WERI-Rb-1 (cell line): ENCODE results near the gene SCO1.

Experiments used
- DNase-seq: peaks from one replicate; pipeline ENCODE4 v3.0.0-alpha.2; 2020
- H3K27ac ChIP-seq: fragments of 250-450 bp; sonication (Bioruptor Pico); 2 replicates; pipeline ENCODE4 v1.5.1; 2020; ENCODE audit warnings: mild to moderate bottlenecking, moderate library complexity
- H3K27me3 ChIP-seq: fragments of 250-450 bp; sonication (Bioruptor Pico); 2 replicates; pipeline ENCODE4 v1.5.1; 2021; ENCODE audit warnings: mild to moderate bottlenecking, low read depth, moderate library complexity; ENCODE audit not compliant: insufficient read depth, severe bottlenecking
- H3K36me3 ChIP-seq: fragments of 250-450 bp; sonication (Bioruptor Pico); 2 replicates; pipeline ENCODE4 v1.5.1; 2020; ENCODE audit warnings: mild to moderate bottlenecking, moderate library complexity
- H3K4me3 ChIP-seq: 2 replicates; pipeline ENCODE4 v1.5.1; 2011; ENCODE audit warnings: low read depth, mild to moderate bottlenecking, control low read depth, low read length
- H3K9me3 ChIP-seq: fragments of 250-450 bp; sonication (Bioruptor Pico); 2 replicates; pipeline ENCODE4 v1.5.1; 2021; ENCODE audit warnings: mild to moderate bottlenecking, moderate library complexity; ENCODE audit not compliant: severe bottlenecking
- TF ChIP-seq, protein P1 (sequence below): IDR thresholded peaks from 2 replicates; pipeline ENCODE4 v1.5.1; 2011; ENCODE audit warnings: low read depth, mild to moderate bottlenecking, control low read depth, inconsistent platforms, low read length

The SCO1 gene

DNA sequence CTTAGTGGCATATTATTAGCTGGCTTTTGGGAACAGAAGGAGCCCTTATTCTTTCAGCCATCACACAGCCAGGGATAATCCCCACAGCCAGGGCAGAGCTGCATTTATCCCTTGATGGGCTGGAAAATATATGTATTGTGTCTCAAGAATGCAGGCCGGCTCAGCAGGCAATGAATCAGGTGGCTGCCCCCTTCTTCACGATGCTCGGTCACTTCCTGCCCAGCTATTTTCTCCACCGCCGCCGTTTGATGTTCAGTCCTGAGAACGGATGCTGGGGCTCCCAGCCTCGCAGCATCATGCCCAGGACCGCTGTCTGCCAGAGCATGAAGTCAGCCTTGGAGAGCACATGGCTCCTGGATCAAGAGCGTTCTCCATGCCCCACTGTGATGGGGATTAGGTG is 35.9 kb downstream of the SCO1 start:
- Histone ChIP-seq H3K27me3 (no peaks in the 10 kb centered on the region), H3K9me3 (no peaks in the 10 kb centered on the region), H3K27ac (no peak overlapping the region; the same call in 1 of the 2 replicates), H3K4me3 (no peak overlapping the region), H3K36me3 (no peaks in the 10 kb centered on the region)
- TF ChIP-seq, protein P1, sequence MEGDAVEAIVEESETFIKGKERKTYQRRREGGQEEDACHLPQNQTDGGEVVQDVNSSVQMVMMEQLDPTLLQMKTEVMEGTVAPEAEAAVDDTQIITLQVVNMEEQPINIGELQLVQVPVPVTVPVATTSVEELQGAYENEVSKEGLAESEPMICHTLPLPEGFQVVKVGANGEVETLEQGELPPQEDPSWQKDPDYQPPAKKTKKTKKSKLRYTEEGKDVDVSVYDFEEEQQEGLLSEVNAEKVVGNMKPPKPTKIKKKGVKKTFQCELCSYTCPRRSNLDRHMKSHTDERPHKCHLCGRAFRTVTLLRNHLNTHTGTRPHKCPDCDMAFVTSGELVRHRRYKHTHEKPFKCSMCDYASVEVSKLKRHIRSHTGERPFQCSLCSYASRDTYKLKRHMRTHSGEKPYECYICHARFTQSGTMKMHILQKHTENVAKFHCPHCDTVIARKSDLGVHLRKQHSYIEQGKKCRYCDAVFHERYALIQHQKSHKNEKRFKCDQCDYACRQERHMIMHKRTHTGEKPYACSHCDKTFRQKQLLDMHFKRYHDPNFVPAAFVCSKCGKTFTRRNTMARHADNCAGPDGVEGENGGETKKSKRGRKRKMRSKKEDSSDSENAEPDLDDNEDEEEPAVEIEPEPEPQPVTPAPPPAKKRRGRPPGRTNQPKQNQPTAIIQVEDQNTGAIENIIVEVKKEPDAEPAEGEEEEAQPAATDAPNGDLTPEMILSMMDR, result no peak
- DNase-seq, result peak; percentile 30

DNA sequence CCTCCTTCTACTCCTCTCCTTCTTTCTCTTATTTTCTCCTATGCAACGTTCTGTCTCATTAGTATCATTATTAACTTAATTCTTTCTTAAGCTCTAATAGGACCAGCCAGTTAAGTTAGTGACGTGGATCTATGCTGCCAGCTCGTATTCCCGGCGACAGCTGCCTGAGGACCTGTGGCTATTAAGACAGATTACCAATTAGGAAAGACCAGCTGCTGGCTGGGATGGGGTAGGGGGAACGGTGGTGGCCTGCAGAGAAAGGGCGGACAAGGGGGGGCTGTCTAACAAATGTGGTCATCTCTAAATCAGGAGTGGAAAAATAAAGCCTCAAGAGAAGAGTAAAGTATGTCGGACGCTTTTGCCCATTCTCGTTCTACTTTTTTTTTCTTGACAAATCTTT is 39.5 kb downstream of the SCO1 start:
- Histone ChIP-seq H3K27me3 (no peaks in the 10 kb centered on the region), H3K9me3 (no peaks in the 10 kb centered on the region), H3K4me3 (no peak overlapping the region), H3K36me3 (no peaks in the 10 kb centered on the region), H3K27ac (no peak overlapping the region)
- TF ChIP-seq, protein P1, result no peak
- peak; percentile 52 for DNase-seq

DNA sequence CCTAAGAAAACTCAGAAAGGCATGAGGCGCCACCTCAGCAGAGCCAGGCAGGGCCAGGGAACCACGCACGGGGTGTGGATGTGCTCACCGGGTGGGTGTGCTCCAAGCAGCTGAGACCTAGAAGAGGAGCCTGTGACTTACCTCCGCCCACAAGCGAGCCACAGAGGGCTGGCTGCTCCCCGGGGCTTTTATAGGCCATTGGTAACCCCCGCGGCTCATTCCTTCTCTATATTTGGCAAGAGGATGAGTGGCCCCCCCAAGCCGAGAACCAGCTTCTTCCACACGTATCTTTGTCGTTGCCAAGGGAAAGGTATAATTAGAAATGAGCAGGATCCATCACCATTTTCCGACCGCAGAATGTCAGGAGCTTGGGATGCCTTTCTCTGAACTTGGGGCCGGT is 40.2 kb downstream of the SCO1 start, which contains the start of gene MYH3:
MYH3 (minus strand) TSS at position 162 of the 400 bp plus-strand sequence. CDS start 2,245 bp downstream, outside the sequence.
- no peak for DNase-seq
- TF ChIP-seq, protein P1, result no peak
- no peak within 1 kb of the TSS for H3K27ac ChIP-seq
- no peaks in the 10 kb centered on the region for H3K9me3 ChIP-seq
- no peak within 1 kb of the TSS for H3K4me3 ChIP-seq
- H3K36me3 ChIP-seq, result no peaks in the 10 kb centered on the region
- no peaks in the 10 kb centered on the region for H3K27me3 ChIP-seq

DNA sequence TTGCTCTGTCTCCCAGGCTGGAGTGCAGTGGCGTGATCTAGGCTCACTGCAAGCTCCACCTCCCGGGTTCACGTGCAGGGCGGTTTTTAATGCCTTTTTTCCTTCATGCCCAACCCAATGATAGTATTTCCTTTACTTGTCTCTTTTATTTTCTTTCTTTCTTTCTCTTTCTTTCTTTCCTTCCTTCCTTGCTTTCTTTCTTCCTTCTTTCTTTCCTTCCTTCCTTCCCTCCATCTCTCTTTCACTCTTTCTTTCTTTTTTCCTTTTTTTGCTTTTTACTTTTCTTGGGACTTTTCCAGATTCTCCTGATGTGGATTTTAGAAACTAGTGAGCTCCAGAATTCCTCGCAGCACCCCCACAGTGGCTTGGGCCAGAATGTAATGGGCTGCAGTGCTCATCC is 43.3 kb downstream of the SCO1 start:
- DNase-seq, result no peak
- Histone ChIP-seq H3K36me3 (no peaks in the 10 kb centered on the region), H3K27ac (no peak overlapping the region), H3K27me3 (no peaks in the 10 kb centered on the region), H3K4me3 (no peak overlapping the region), H3K9me3 (no peaks in the 10 kb centered on the region)
- TF ChIP-seq, protein P1, result no peak

DNA sequence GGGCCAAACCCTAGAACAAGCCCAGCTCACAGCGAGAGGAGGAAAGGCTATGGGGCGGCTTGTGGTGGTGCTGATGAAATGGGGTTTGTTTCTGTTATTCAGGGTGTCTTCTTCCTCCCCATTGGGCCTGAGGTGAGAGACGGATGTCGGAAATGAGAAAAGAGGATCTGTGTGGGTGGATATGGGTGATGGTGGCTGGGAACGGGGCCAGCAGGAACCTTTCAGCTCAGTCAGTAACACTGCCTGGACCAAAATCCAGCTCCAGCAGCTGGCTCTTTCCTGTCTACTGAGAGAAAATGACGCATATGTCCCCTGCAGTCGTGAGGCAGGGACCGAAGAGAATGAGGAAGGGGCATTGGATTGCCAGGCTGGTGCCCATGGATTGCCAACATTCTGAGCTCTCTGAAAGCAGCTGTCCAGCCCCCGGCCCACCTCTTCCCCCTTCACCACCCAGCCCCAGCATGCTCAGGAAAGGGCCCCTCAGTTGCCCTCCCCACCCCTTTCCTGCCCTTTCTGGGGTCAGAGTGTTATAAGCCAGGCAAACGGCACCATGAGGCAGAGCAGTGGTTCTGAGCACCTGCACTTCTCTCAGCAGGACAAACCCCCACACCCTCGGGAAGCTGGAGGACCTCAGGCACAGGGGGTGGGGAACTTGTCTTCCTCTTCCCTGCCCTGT is 44.2 kb downstream of the SCO1 start:
- no peak overlapping the region for H3K4me3 ChIP-seq
- DNase-seq, result no peak
- no peaks in the 10 kb centered on the region for H3K36me3 ChIP-seq
- H3K9me3 ChIP-seq, result no peaks in the 10 kb centered on the region
- TF ChIP-seq, protein P1, result no peak
- H3K27me3 ChIP-seq, result no peaks in the 10 kb centered on the region
- H3K27ac ChIP-seq, result no peak overlapping the region

DNA sequence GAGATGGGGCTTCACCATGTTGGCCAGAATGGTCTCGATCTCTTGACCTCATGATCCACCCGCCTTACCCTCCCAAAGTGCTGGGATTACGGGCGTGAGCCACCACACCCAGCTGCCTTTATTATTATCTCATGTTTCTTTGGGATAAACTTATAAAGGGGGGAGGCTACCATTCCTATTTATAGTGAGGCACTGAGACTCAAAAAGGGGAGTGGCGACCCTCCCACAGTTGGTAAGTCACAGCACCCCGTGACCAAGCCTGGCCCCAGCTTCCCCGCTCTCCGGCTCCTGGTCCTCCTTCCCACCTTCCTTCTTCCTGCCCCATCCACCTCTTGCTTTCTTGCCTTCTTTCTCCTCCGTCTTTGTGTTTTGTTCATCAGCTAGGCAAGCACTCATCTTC is 45.4 kb downstream of the SCO1 start:
- Histone ChIP-seq H3K27me3 (no peaks in the 10 kb centered on the region), H3K9me3 (no peaks in the 10 kb centered on the region), H3K27ac (no peak overlapping the region), H3K4me3 (no peak overlapping the region), H3K36me3 (no peaks in the 10 kb centered on the region)
- no peak for DNase-seq
- TF ChIP-seq, protein P1, result no peak
